Activated T-cell treated with anti-CD3 and anti-CD28 coated beads, Interleukin-2, amount 50 U/mL, for 4 hours (primary cell): Measurements from ENCODE around the gene RBM44. TPM values are rescaled to one million over a fixed set of nuclear protein-coding genes. Genes with fewer than 3 reads are reported as not detected.
A peak's percentile ranks its signal among the peaks of the same experiment; 100 is the strongest.
"Not testable (repeated sequence)": the region's sequence is repeated elsewhere in the genome, so short reads cannot be mapped to it uniquely, and the experiment has no call there.

Source experiments
- ATAC-seq, 2 donors: fragments of 200-7000 bp; cut with Tn5 transposase; one replicate each; pipeline ENCODE4 v1.10.0; 2021
- DNase-seq: peaks from one replicate; pipeline ENCODE4 v3.0.0-alpha.2; 2020
- H3K27me3 Mint-ChIP-seq: one replicate; pipeline ENCODE4 v1.8.0; 2021; ENCODE audit warnings: low read depth, mixed read lengths
- H3K36me3 Mint-ChIP-seq: one replicate; pipeline ENCODE4 v1.8.0; 2022; ENCODE audit warnings: mixed read lengths; ENCODE audit not compliant: insufficient read depth
- H3K4me1 Mint-ChIP-seq: one replicate; pipeline ENCODE4 v1.8.0; 2021; ENCODE audit warnings: low read depth, mixed read lengths
- H3K4me3 Mint-ChIP-seq: one replicate; pipeline ENCODE4 v1.8.0; 2021; ENCODE audit warnings: mild to moderate bottlenecking, moderate library complexity, mixed read lengths
- H3K9me3 Mint-ChIP-seq: one replicate; pipeline ENCODE4 v1.8.0; 2021; ENCODE audit warnings: mixed read lengths
- total RNA-seq, 3 donors: library from RNA; stranded (reverse); gene quantifications; one replicate each; pipeline ENCODE4 v1.2.1, GENCODE V29; 2021

Gene RBM44
- under 1 TPM; 0.33 to 0.69 (median 0.68) TPM for total RNA-seq

- Mint-ChIP-seq H3K4me1 (no peaks in the 10 kb centered on the region), H3K27me3 (no peaks in the 10 kb centered on the region), H3K9me3 (peaks cover 3% of the 10 kb centered on the region), H3K36me3 (peaks cover 4% of the 10 kb centered on the region), H3K4me3 (no peak within 1 kb of the TSS)
- DNase-seq (no peak), ATAC-seq (no peak)
Measured at GRCh38 chr2:237798236-237799059, at the start of gene RBM44. Gene RBM44 (plus strand): TSS chr2:237798779. CDS start chr2:237813610, 14,831 bp downstream.

- peaks cover 19% of the 10 kb centered on the region for H3K4me1 Mint-ChIP-seq
- ATAC-seq (no peak), DNase-seq (no peak)
- H3K4me3 Mint-ChIP-seq: no peak overlapping the region
- H3K9me3 Mint-ChIP-seq: no peaks in the 10 kb centered on the region
- H3K36me3 Mint-ChIP-seq: peaks cover 38% of the 10 kb centered on the region
- H3K27me3 Mint-ChIP-seq: no peaks in the 10 kb centered on the region
Measured at GRCh38 chr2:237749002-237749401, 49.6 kb upstream of the RBM44 start.

- Mint-ChIP-seq H3K4me1 (peaks cover 16% of the 10 kb centered on the region), H3K9me3 (no peaks in the 10 kb centered on the region), H3K4me3 (no peak overlapping the region), H3K27me3 (no peaks in the 10 kb centered on the region), H3K36me3 (peaks cover 46% of the 10 kb centered on the region)
- no peak for DNase-seq
- no peak for ATAC-seq
Measured at GRCh38 chr2:237749961-237750360, 48.6 kb upstream of the RBM44 start.

GRCh38 chr2:237750441-237750840 lies 48.1 kb upstream of the RBM44 start:
- not testable (repeated sequence) for H3K27me3 Mint-ChIP-seq, H3K4me3 Mint-ChIP-seq, DNase-seq, H3K9me3 Mint-ChIP-seq, ATAC-seq
- Mint-ChIP-seq H3K36me3 (peaks cover 49% of the 10 kb centered on the region), H3K4me1 (peaks cover 14% of the 10 kb centered on the region)

GRCh38 chr2:237752761-237753165 lies 45.8 kb upstream of the RBM44 start:
- H3K4me1 Mint-ChIP-seq: peaks cover 12% of the 10 kb centered on the region
- DNase-seq (no peak), ATAC-seq (peak; percentile 82 to 91)
- H3K4me3 Mint-ChIP-seq: no peak overlapping the region
- no peaks in the 10 kb centered on the region for H3K9me3 Mint-ChIP-seq
- peaks cover 62% of the 10 kb centered on the region for H3K36me3 Mint-ChIP-seq
- no peaks in the 10 kb centered on the region for H3K27me3 Mint-ChIP-seq

- Mint-ChIP-seq H3K27me3 (no peaks in the 10 kb centered on the region), H3K36me3 (peaks cover 64% of the 10 kb centered on the region), H3K4me1 (peaks cover 12% of the 10 kb centered on the region), H3K9me3 (no peaks in the 10 kb centered on the region), H3K4me3 (no peak overlapping the region)
- ATAC-seq (no peak), DNase-seq (no peak)
Measured at GRCh38 chr2:237754182-237754581, 44.4 kb upstream of the RBM44 start.

- no peak for DNase-seq
- no peak for ATAC-seq
- peaks cover 60% of the 10 kb centered on the region for H3K36me3 Mint-ChIP-seq
- H3K4me3 Mint-ChIP-seq: no peak overlapping the region
- H3K4me1 Mint-ChIP-seq: peaks cover 12% of the 10 kb centered on the region
- H3K27me3 Mint-ChIP-seq: no peaks in the 10 kb centered on the region
- no peaks in the 10 kb centered on the region for H3K9me3 Mint-ChIP-seq
Measured at GRCh38 chr2:237754626-237755248, 43.8 kb upstream of the RBM44 start.

GRCh38 chr2:237757616-237758015 lies 41.0 kb upstream of the RBM44 start:
- DNase-seq (no peak), ATAC-seq (no peak)
- H3K9me3 Mint-ChIP-seq: no peaks in the 10 kb centered on the region
- H3K36me3 Mint-ChIP-seq: peaks cover 64% of the 10 kb centered on the region
- H3K4me1 Mint-ChIP-seq: peaks cover 6% of the 10 kb centered on the region
- no peaks in the 10 kb centered on the region for H3K27me3 Mint-ChIP-seq
- no peak overlapping the region for H3K4me3 Mint-ChIP-seq

GRCh38 chr2:237758185-237758584 lies 40.4 kb upstream of the RBM44 start:
- Mint-ChIP-seq H3K36me3 (peaks cover 65% of the 10 kb centered on the region), H3K9me3 (no peaks in the 10 kb centered on the region), H3K4me1 (peaks cover under 1% of the 10 kb centered on the region), H3K4me3 (no peak overlapping the region), H3K27me3 (no peaks in the 10 kb centered on the region)
- ATAC-seq (no peak), DNase-seq (no peak)

GRCh38 chr2:237759176-237759575 lies 39.4 kb upstream of the RBM44 start:
- Mint-ChIP-seq H3K36me3 (peaks cover 65% of the 10 kb centered on the region), H3K27me3 (no peaks in the 10 kb centered on the region), H3K4me3 (no peak overlapping the region), H3K4me1 (no peaks in the 10 kb centered on the region), H3K9me3 (no peaks in the 10 kb centered on the region)
- ATAC-seq: no peak
- no peak for DNase-seq

- Mint-ChIP-seq H3K4me1 (no peaks in the 10 kb centered on the region), H3K27me3 (no peaks in the 10 kb centered on the region), H3K36me3 (peaks cover 54% of the 10 kb centered on the region), H3K4me3 (no peak overlapping the region), H3K9me3 (no peaks in the 10 kb centered on the region)
- ATAC-seq (no peak), DNase-seq (no peak)
Measured at GRCh38 chr2:237760506-237761502, 37.8 kb upstream of the RBM44 start.

- H3K4me1 Mint-ChIP-seq, H3K9me3 Mint-ChIP-seq, H3K4me3 Mint-ChIP-seq, H3K27me3 Mint-ChIP-seq, DNase-seq: not testable (repeated sequence)
- ATAC-seq: peak in 1 of 2 donors; percentile 46
- peaks cover 50% of the 10 kb centered on the region for H3K36me3 Mint-ChIP-seq
Measured at GRCh38 chr2:237762291-237763182, 36.0 kb upstream of the RBM44 start.

- Mint-ChIP-seq H3K4me1 (no peaks in the 10 kb centered on the region), H3K36me3 (peaks cover 52% of the 10 kb centered on the region), H3K4me3 (no peak overlapping the region), H3K27me3 (no peaks in the 10 kb centered on the region), H3K9me3 (no peaks in the 10 kb centered on the region)
- DNase-seq: no peak
- ATAC-seq: no peak
Measured at GRCh38 chr2:237763812-237764211, 34.8 kb upstream of the RBM44 start.
